Coronary artery (tissue), 2 donors: ENCODE measurements around the gene RNF223.
"Not testable (repeated sequence)": the region's sequence is repeated elsewhere in the genome, so short reads cannot be mapped to it uniquely, and the experiment has no call there.

Source experiments
- DNase-seq: peaks from one replicate; pipeline ENCODE4 v3.0.0-alpha.2; 2017; ENCODE audit warnings: low spot score
- H3K27ac ChIP-seq, 2 donors: fragments of 200-600 bp; sonication (generic); one replicate each; pipeline ENCODE4 v1.5.1; 2016 to 2019
- H3K4me3 ChIP-seq: fragments of 200-600 bp; sonication (generic); 2 replicates; pipeline ENCODE4 v1.5.1; 2016; ENCODE audit warnings: mild to moderate bottlenecking, moderate library complexity
- CTCF ChIP-seq: fragments of 200-600 bp; sonication (generic); IDR thresholded peaks from one replicate; pipeline ENCODE4 v1.5.1; 2019; ENCODE audit warnings: antibody characterized with exemption

The RNF223 gene

GRCh38 chr1:1062348-1063163 lies 11.6 kb downstream of the RNF223 start:
- DNase-seq: no peak
- Histone ChIP-seq H3K27ac (no peak overlapping the region), H3K4me3 (no peak overlapping the region)
- no peak for TF ChIP-seq CTCF

- TF ChIP-seq CTCF: no peak
- H3K27ac ChIP-seq: no peak overlapping the region
- H3K4me3 ChIP-seq: no peak overlapping the region
- no peak for DNase-seq
These were observed 12.3 kb downstream of the RNF223 start for GRCh38 chr1:1061682-1062345.

- Histone ChIP-seq H3K4me3 (no peak overlapping the region), H3K27ac (no peak overlapping the region)
- no peak for DNase-seq
- TF ChIP-seq CTCF: no peak
These were observed 13.7 kb downstream of the RNF223 start for GRCh38 chr1:1060281-1061000.

DNA sequence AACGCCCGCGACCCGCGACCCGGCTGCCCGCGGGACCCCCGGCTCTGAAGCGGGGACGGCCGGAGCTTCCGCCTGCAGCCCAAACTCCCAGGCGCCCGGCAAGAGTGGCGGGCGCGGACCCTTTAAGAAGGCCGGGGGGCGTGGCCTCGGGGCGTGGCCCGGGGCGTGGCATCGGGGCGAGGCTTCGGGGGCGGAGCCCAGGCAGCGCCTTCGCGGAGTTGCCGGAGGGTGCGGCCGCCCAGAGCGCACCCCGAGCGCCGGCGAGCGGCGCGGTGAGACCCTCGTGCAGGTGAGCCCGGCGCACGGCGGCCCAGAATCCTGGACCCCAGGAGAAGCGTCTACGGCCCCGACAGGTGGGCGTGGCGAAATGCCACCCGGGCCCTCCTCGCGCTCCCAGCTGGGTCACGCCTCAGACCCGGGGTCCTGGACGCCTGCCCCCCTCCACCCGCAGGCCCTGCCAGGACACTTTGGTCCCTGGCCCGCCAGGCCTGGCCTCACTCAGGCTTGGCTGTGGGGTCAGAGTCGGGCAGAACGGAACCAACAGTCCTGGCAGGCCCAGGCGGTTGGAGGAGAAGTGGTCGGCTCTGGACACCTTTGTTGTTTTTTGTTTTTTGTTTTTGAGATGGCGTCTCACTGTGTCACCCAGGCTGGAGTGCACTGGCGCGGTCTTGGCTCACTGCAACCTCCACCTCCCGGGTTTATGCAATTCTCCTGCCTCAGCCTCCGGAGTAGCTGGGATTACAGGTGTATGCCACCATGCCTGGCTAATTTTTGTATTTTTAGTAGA lies 14.4 kb downstream of the RNF223 start:
- TF ChIP-seq CTCF: no peak
- Histone ChIP-seq H3K27ac (no peak overlapping the region), H3K4me3 (peak overlapping the region; percentile 77)
- DNase-seq: peak; percentile 88

GRCh38 chr1:1058921-1059493 lies 15.1 kb downstream of the RNF223 start:
- Histone ChIP-seq H3K27ac (no peak overlapping the region), H3K4me3 (peak overlapping the region; percentile 77)
- no peak for TF ChIP-seq CTCF
- DNase-seq: no peak

DNA sequence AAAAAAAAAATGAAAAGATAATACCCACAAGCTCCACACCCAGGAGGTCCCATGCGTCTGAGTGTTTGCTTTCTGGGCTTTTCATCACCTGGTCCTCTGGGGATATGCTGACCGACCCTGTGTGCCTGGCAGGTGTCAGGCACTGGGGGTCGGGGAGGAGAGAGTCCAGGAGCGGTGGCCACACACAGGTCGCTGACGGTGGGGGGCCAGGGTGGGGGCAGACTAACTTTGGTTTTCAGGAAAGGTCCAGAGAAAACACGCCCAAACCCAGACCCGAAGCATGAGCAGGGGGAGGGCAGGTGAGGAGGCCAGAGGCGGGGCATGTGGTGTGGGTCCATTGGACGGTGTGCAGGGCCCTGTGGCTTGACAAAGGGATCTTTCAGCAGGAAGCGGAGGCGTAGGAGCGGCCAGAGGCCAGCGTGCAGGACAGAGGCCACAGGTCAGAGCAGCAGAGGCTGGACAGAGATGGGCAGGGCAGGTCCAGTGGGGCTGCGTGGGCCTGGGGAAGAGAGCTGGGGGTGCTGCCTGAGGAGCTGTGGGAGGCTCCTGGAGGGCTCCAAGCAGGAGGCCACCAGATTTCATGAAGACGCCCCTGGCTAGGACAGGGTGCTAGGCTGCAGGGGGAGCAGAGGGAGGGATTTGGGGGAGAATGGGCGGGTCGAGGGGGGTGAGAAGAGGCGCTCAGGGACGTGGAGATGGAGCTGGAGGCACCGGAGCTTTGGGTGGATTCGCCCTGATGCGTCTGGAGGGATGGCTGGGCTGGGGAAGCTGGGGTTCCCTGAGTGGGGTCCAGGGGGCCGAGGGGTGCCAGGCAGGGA lies 15.8 kb downstream of the RNF223 start:
- no peak overlapping the region for H3K27ac ChIP-seq
- no peak for DNase-seq
- no peak for TF ChIP-seq CTCF
- no peak overlapping the region for H3K4me3 ChIP-seq

DNA sequence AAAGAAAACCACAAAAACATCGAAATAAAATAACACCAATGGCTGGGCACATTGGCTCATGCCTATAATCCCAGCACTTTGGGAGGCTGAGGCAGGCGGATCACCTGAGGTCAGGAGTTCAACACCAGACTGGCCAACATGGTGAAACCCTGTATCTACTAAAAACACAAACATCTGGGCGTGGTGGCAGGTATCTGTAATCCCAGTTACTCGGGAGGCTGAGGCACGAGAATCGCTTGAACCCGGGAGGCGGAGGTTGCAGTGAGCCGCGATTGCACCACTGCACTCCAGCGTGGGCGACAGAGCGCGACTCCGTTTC lies 16.4 kb downstream of the RNF223 start:
- not testable (repeated sequence) for DNase-seq, H3K27ac ChIP-seq, H3K4me3 ChIP-seq
